Lower lobe of right lung (tissue), 2 donors: ENCODE data around the gene EPHB3. TPM values are rescaled to one million over a fixed set of nuclear protein-coding genes. Genes with fewer than 3 reads are reported as not detected.

Experiments
- ATAC-seq, 2 donors: fragments of 200-7000 bp; cut with Tn5 transposase; one replicate each; pipeline ENCODE4 v1.9.1; 2020 to 2022; ENCODE audit warnings: mild to moderate bottlenecking in 2 of 2, moderate library complexity in 2 of 2
- DNase-seq: peaks from one replicate; pipeline ENCODE4 v3.0.0-alpha.2; 2020
- H3K27ac ChIP-seq: fragments of 200-600 bp; one replicate; pipeline ENCODE4 v1.8.0; 2022
- H3K27me3 ChIP-seq: fragments of 200-600 bp; one replicate; pipeline ENCODE4 v1.8.0; 2022; ENCODE audit warnings: low read depth
- H3K36me3 ChIP-seq: fragments of 200-600 bp; one replicate; pipeline ENCODE4 v1.8.0; 2022; ENCODE audit warnings: mild to moderate bottlenecking
- H3K4me1 ChIP-seq: fragments of 200-600 bp; one replicate; pipeline ENCODE4 v1.8.0; 2022
- H3K4me3 ChIP-seq: fragments of 200-600 bp; one replicate; pipeline ENCODE4 v1.8.0; 2022; ENCODE audit warnings: mild to moderate bottlenecking
- H3K9me3 ChIP-seq: fragments of 200-600 bp; one replicate; pipeline ENCODE4 v1.8.0; 2022
- CTCF ChIP-seq: fragments of 200-600 bp; IDR thresholded peaks from one replicate; pipeline ENCODE4 v1.8.0; 2022; ENCODE audit warnings: antibody characterized with exemption, mild to moderate bottlenecking
- intact Hi-C: fragments of 100-400 bp; cut with DNase I; formaldehyde crosslinking; loops from one replicate; pipeline ENCODE4 v1.11.0; 2022
- total RNA-seq: library from RNA; stranded (reverse); fragmentation: NEBNext Ultra II Directional; extraction: Animal tissue kit (Norgen Biotek cat#: 25700); gene quantifications from one replicate; pipeline ENCODE4 v1.2.1, GENCODE V29; 2021
- donor health status: DM: no; HTN: yes; CAD: no; lungs with severe emphysema.

EPHB3 gene
- total RNA-seq, 1 donor from 2014 or later: 4.9 TPM

GRCh38 chr3:184631472-184631861 lies 69.9 kb downstream of the EPHB3 start:
- H3K36me3 ChIP-seq: no peaks in the 10 kb centered on the region
- ATAC-seq: no peak
- intact Hi-C loops: no loop called here

More at GRCh38 chr3:184631472-184631861, 69.9 kb downstream of the EPHB3 start:
- TF ChIP-seq CTCF: no peak
- DNase-seq: no peak
- Histone ChIP-seq H3K27me3 (peaks cover 6% of the 10 kb centered on the region), H3K9me3 (no peaks in the 10 kb centered on the region), H3K4me1 (no peaks in the 10 kb centered on the region), H3K27ac (no peak overlapping the region), H3K4me3 (no peak overlapping the region)

Other genes with a start within 250 kb of the EPHB3 start
- 271 TPM for gene EIF4G1, start 247.2 kb upstream of the EPHB3 start, total RNA-seq
- 17.0 TPM for gene FAM131A, start 224.2 kb upstream of the EPHB3 start, total RNA-seq
- gene CLCN2, start 200.2 kb upstream of the EPHB3 start, total RNA-seq: 4.4 TPM
- 53.3 TPM for gene POLR2H, start 200.1 kb upstream of the EPHB3 start, total RNA-seq
- 0.24 TPM for gene THPO, start 183.6 kb upstream of the EPHB3 start, total RNA-seq
- 4.1 TPM for gene CHRD, start 181.7 kb upstream of the EPHB3 start, total RNA-seq
- gene MAGEF1, start 150.3 kb downstream of the EPHB3 start, total RNA-seq: 23.5 TPM